ENCODE results near the gene TMEM14C. TPM values are rescaled to one million over a fixed set of nuclear protein-coding genes. Genes with fewer than 3 reads are reported as not detected.

Gene TMEM14C
- total RNA-seq, 4 donors from 2014 or later, result 140 to 178 (median 166) TPM

GRCh38 chr6:10740061-10740460 lies 17.2 kb downstream of the TMEM14C start:
- TF ChIP-seq, protein P1, sequence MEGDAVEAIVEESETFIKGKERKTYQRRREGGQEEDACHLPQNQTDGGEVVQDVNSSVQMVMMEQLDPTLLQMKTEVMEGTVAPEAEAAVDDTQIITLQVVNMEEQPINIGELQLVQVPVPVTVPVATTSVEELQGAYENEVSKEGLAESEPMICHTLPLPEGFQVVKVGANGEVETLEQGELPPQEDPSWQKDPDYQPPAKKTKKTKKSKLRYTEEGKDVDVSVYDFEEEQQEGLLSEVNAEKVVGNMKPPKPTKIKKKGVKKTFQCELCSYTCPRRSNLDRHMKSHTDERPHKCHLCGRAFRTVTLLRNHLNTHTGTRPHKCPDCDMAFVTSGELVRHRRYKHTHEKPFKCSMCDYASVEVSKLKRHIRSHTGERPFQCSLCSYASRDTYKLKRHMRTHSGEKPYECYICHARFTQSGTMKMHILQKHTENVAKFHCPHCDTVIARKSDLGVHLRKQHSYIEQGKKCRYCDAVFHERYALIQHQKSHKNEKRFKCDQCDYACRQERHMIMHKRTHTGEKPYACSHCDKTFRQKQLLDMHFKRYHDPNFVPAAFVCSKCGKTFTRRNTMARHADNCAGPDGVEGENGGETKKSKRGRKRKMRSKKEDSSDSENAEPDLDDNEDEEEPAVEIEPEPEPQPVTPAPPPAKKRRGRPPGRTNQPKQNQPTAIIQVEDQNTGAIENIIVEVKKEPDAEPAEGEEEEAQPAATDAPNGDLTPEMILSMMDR (IDR thresholded peaks at IDR 0.05; ENCODE audit: low read depth), result no peak

GRCh38 chr6:10742251-10742650 lies 19.4 kb downstream of the TMEM14C start:
- TF ChIP-seq, protein P1 (IDR thresholded peaks at IDR 0.05; ENCODE audit: low read depth), result no peak

DNA sequence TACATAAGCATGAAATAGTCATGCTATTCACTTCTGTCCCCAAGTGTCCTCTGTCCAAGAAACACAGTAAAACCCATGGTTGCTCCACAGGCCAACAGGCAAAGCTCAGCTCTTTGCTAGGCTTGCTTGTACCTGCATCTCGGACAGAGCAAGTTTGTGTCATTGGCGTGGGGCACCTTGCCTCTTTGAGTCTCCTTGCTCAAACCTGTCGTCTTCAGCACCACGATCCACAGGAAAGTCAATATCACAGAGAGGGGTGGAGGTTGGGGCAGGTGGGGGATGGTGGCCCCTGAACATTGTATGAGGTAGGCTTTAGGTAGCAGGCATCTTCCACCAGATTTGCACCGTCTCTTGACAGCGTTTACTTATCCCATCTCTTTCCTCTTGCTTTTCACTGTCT lies 20.6 kb downstream of the TMEM14C start:
- TF ChIP-seq, protein P1 (IDR thresholded peaks at IDR 0.05; ENCODE audit: low read depth), result no peak

- TF ChIP-seq, protein P1 (IDR thresholded peaks at IDR 0.05; ENCODE audit: low read depth), result no peak
These were observed 22.2 kb downstream of the TMEM14C start for GRCh38 chr6:10745116-10745515.

- TF ChIP-seq, protein P1 (IDR thresholded peaks at IDR 0.05; ENCODE audit: low read depth), result no peak
These were observed 24.0 kb downstream of the TMEM14C start for GRCh38 chr6:10746915-10747250.

GRCh38 chr6:10747251-10747972 lies 24.5 kb downstream of the TMEM14C start, which contains the start of gene TMEM14B:
TMEM14B (plus strand) TSS chr6:10747805; CDS start chr6:10749246, 1,441 bp downstream.
- TF ChIP-seq, protein P1 (IDR thresholded peaks at IDR 0.05; ENCODE audit: low read depth), result no peak

DNA sequence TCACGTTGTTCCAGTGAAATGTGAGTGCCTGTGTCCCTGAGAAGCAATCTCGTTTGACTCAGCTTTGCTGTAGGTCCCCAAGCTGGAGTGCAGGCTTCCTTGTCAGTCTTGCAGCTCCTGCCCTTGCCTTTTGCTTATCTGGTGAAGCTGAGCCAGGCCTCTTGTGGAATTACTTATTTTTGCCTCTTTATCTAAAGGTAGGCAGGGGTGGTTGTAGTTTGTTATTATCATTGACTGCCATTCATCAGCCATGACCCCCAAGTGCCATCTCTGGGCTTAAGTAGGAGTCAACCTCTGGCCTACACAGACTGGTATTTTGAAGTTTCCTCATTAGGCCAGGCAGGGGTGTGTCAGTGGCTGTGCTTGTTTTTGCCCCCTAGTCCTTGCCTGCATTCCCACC lies 26.9 kb downstream of the TMEM14C start:
- TF ChIP-seq, protein P1 (IDR thresholded peaks at IDR 0.05; ENCODE audit: low read depth), result no peak

Measured in subcutaneous adipose tissue (tissue), 4 donors.